KOPT-K1 (cell line): ENCODE results near the gene LILRB5.
"Not testable (repeated sequence)": the region's sequence is repeated elsewhere in the genome, so short reads cannot be mapped to it uniquely, and the experiment has no call there.

Experiments
- H3K27ac ChIP-seq: fragments of 200-600 bp; sonication (generic); 2 replicates; pipeline ENCODE4 v1.5.1; 2016; ENCODE audit warnings: antibody characterized with exemption, mild to moderate bottlenecking, low read depth, low read length; ENCODE audit not compliant: poor library complexity, severe bottlenecking
- H3K36me3 ChIP-seq: fragments of 200-600 bp; sonication (generic); 2 replicates; pipeline ENCODE4 v1.5.1; 2017; ENCODE audit warnings: antibody characterized with exemption, mild to moderate bottlenecking, low read length, moderate library complexity; ENCODE audit not compliant: insufficient read depth
- H3K9me3 ChIP-seq: fragments of 200-600 bp; sonication (generic); 2 replicates; pipeline ENCODE4 v1.5.1; 2017; ENCODE audit warnings: antibody characterized with exemption, low read length, mild to moderate bottlenecking; ENCODE audit not compliant: insufficient read depth, poor library complexity, severe bottlenecking

Gene LILRB5

DNA sequence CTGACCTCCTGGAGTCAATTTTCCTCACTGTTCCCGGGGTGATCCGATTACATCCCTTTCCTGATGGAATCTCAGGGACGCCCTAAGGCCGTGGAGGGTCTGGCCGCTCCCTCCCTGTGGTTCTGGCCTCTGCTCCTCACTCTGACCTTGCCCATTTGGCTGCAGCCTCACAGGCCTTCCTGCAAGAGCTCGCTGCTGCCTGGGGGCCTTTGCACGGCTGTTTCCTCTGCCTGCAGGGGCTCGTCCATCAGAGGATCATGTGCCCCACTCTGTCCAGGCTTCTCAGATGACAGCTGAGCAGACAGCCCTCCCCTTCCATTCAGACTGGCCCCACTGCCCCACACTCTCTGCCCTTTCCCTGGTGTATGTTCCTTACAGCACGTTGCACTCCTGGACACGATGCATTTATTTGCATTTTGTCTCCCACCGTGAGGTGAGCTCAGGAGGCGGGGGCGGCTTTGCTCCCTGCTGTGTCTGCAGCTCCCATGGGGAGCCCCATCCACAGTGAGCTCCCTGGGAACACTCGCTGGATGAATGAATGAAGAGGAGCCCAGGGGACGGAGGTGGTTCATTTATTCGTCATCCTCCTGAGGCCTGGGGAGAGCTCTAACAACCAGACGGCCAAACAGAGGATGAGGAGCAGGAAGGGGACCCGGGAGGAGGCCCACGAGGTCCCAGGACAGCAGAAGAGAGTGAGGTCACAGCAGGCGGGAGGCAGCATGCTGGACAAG, 39.4 kb downstream of the LILRB5 start:
- not testable (repeated sequence) for H3K36me3 ChIP-seq, H3K9me3 ChIP-seq, H3K27ac ChIP-seq

DNA sequence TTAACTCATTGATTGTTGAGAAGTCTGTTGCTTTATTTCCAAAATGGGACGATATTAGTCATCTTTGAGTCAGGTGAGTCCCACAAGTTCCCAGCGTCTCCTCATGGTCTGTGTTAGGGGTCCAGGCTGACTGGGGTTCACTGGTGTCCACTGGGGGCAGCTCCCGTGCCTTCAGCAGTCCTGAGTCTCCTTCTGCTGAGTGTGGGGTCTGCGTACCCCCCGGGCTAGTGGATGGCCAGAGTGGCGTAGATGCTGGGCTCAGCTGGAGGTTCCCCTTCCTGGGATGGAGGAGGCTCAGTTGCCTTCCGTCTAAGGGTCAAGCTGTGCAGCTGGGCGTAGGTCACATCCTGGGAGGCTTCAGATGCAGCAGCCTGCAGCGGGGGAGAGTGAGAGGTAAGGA, 40.2 kb downstream of the LILRB5 start:
- no peaks in the 10 kb centered on the region for H3K36me3 ChIP-seq
- no peak overlapping the region for H3K27ac ChIP-seq
- H3K9me3 ChIP-seq = no peaks in the 10 kb centered on the region

DNA sequence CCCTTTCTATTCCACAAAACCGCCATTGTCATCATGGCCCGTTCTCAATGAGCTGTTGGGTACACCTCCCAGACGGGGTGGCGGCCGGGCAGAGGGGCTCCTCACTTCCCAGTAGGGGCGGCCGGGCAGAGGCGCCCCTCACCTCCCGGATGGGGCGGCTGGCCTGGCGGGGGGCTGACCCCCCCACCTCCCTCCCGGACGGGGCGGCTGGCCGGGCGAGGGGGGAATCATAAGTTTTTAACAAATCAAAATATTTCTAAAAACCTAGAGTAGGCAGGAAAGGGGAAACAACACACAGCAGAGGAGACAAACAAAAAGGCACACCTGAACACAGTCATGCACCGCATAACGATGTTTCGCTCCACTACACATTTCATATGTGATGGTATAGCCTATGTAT, 42.3 kb downstream of the LILRB5 start:
- not testable (repeated sequence) for H3K36me3 ChIP-seq, H3K9me3 ChIP-seq, H3K27ac ChIP-seq

DNA sequence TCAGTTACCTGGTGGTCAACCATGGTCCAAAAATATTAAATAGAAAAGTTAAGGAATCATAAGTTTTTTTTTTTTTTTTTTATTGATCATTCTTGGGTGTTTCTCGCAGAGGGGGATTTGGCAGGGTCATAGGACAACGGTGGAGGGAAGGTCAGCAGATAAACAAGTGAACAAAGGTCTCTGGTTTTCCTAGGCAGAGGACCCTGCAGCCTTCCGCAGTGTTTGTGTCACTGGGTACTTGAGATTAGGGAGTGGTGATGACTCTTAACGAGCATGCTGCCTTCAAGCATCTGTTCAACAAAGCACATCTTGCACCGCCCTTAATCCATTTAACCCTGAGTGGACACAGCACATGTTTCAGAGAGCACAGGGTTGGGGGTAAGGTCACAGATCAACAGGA, 42.9 kb downstream of the LILRB5 start:
- H3K9me3 ChIP-seq, H3K36me3 ChIP-seq: not testable (repeated sequence)

DNA sequence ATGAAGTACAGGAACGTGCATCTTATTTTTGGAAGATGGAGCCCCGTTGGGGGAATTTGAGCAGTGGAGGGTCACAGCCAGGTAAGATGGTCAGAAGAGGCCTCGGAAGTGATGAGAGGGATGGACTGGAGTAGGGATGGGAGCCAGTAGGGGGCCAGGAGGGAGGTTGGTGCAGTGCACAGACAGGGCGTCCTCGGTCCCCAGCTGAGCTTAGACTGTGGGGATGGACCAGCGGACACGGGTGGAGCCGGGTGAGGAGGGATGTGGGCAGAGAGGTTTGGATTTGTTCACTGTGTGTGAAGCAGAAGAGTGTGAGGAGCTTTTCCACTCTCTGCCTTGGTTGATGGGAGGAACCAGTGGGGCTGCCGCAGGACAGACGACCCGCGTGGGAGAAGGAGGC, 45.8 kb downstream of the LILRB5 start:
- Histone ChIP-seq H3K36me3 (peaks cover 31% of the 10 kb centered on the region), H3K27ac (no peak overlapping the region)

More for the DNA sequence above, 42.9 kb downstream of the LILRB5 start:
- H3K27ac ChIP-seq = not testable (repeated sequence)

DNA sequence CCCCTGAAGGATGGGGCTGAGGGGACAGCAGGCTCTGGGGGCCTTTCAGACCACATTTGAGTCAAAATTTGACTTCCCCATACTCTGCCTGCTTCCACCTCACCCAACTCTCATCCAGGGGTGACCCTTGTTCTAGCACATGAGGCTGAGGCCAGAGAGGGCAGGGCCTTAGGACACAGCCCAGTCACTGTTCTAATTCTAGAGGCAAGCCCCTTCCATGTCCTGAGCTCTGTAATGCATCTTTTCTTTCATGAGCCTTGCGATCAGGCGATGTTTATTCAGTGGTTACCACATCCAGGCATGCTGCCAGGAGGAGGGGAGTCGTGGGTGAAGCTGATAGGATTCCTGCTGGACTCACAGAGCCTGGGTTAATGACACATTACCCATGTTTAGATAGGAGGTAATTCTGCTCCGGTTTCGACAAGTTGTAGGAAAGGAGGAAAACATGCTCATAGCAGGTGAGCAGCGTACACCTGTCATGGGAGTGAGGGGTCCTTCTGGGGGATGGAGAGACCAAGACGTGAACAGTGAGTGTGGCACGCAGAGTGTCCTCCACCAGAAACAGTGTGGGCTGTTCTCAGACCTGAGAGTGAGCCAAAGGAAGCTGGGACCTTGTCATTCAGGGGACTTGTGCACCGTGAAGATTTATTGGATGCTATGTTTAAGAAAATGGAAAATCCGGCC, 47.1 kb downstream of the LILRB5 start:
- Histone ChIP-seq H3K36me3 (peaks cover 44% of the 10 kb centered on the region), H3K9me3 (no peaks in the 10 kb centered on the region), H3K27ac (no peak overlapping the region)

More for the DNA sequence above, 45.8 kb downstream of the LILRB5 start:
- H3K9me3 ChIP-seq = no peaks in the 10 kb centered on the region

DNA sequence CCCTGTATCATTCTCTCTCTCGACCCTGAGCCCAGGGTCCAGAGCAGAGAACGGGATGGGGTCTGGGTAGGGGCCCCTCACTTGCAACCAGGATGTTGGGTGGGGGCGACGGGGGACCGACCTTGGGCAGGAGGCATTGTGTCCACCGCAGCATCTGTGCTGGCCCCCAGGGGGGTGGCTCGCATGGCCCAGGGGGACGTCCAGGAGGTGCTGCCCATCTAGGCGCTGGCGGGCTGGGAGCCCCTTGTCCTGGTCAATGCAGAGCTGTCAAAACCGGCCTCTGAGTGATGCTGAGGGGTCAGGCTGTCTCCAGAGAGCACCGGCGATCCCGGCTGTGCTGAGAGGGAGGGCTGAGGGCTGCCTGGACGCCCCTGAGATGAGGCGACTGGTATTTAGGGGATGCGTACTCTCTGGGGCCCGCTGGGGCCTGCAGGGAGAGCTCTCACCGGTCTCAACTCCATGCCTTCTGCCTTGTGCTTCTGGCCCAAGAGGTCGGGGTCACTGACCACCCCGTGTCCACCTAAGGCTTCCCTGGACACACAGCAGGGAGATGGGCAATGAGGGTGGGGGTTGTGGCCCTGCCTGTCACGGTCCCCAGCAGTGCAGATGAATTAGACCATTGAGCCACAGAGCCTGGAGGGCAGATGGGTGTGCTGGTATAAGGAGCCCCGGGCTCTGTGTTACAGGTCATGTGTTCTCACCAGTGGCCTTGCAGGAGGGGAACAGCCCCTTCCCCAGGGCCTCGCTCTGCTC, 47.8 kb downstream of the LILRB5 start:
- no peaks in the 10 kb centered on the region for H3K9me3 ChIP-seq
- no peak overlapping the region for H3K27ac ChIP-seq
- peaks cover 51% of the 10 kb centered on the region for H3K36me3 ChIP-seq

DNA sequence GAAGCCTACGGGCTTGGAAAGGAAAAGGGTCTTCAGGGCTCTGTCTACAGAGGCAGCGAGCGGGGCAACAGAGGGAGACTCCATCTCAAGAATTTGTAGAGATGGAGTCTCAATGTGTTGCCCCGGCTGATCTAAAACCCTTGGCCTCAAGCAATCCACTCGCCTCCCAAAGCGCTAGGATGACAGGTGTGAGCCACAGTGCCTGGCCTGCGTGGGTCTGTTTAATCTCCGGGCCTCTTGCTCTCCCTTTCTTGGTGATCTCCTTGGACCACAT, 48.4 kb downstream of the LILRB5 start:
- Histone ChIP-seq H3K36me3 (peaks cover 56% of the 10 kb centered on the region), H3K27ac (no peak overlapping the region)

DNA sequence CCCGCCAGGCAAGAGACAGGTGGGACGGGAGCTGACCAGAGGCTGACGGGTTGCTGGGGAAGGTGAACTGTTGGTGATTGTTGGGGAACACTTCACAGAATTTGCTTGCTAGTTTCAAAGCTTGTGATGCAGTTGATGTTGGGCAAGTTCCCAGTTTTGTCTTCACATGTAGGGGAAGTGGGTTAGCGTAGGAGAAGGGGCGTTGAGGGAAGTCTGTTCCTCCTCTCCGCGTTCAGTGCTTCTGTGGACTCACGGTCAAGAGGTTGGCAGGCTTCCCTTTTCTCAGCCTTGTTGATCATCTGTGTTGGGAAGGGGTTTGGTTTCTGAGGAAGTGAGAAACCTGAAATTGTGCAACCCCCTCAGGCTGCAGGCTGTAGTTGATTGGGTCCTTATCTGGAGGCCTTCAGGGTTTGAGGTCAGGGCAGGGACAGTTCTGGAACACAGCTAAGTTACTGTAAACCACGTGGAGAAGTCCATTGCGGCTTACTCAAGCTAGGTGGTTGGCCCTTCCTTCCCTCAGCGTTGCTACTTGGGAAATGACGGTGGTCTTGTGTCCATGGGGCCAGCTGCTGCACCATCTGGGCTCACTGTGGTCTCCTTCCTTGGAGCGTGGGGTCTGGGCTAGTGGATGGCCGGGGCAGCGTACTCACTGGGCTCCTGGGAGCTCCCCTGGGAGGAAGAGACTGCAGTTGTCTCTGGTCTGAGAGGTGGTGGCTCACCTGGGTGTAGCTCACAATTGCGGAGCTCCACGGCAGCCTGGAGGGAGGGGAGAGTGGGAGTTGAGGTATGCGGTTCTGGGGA, 48.9 kb downstream of the LILRB5 start:
- Histone ChIP-seq H3K9me3 (no peaks in the 10 kb centered on the region), H3K36me3 (peaks cover 61% of the 10 kb centered on the region), H3K27ac (no peak overlapping the region)

More for the DNA sequence above, 48.4 kb downstream of the LILRB5 start:
- H3K9me3 ChIP-seq = no peaks in the 10 kb centered on the region

DNA sequence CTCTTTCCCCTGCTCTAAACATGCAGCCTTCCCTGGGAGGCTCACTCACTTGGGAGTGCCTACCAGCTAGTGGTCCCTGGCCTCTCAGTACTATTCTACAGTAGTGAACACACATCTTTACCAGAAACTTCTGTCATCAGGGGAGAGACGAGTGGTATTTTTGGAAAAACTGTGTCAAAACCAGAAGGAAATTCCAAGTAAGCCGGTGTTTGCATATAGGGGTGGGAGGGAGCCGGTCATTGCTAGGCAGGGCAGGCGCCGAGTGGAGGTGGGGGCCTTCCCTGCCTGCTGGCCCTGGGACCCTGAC, 49.4 kb downstream of the LILRB5 start:
- no peak overlapping the region for H3K27ac ChIP-seq
- H3K36me3 ChIP-seq = peaks cover 67% of the 10 kb centered on the region
- no peaks in the 10 kb centered on the region for H3K9me3 ChIP-seq

DNA sequence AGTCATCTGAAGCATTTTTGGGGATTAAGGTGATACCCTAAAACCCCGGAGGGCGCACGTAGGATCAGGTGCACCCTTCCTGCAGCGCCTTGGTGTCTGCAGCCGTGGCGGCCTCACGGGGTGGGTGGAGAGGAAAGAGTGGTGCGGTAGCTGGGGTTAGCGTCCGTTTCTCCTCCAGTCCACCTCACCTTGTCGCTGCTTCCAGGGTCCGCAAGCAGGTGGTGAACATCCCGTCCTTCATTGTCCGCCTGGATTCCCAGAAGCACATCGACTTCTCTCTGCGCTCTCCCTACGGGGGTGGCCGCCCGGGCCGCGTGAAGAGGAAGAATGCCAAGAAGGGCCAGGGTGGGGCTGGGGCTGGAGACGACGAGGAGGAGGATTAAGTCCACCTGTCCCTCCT, 49.9 kb downstream of the LILRB5 start:
- not testable (repeated sequence) for H3K27ac ChIP-seq, H3K9me3 ChIP-seq
- H3K36me3 ChIP-seq = peaks cover 71% of the 10 kb centered on the region

DNA sequence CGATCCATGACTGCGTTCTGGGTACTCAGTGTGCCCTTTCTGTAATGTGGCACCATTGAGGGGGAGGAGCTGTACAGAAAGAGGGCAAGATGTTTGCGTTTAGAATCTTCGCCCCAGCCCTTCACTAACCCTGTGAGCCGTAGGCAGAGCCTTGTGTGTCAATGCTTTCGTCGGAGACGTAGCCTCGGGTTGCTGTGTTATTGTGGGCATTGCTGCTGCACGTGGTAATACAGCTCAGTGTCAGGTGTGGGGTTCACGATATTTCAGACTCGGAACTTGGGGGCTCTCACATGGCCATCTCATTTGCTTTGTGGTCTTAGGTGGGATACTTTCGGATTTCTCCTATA, 50.3 kb downstream of the LILRB5 start:
- no peak overlapping the region for H3K27ac ChIP-seq
- no peaks in the 10 kb centered on the region for H3K9me3 ChIP-seq
- H3K36me3 ChIP-seq = peaks cover 75% of the 10 kb centered on the region

DNA sequence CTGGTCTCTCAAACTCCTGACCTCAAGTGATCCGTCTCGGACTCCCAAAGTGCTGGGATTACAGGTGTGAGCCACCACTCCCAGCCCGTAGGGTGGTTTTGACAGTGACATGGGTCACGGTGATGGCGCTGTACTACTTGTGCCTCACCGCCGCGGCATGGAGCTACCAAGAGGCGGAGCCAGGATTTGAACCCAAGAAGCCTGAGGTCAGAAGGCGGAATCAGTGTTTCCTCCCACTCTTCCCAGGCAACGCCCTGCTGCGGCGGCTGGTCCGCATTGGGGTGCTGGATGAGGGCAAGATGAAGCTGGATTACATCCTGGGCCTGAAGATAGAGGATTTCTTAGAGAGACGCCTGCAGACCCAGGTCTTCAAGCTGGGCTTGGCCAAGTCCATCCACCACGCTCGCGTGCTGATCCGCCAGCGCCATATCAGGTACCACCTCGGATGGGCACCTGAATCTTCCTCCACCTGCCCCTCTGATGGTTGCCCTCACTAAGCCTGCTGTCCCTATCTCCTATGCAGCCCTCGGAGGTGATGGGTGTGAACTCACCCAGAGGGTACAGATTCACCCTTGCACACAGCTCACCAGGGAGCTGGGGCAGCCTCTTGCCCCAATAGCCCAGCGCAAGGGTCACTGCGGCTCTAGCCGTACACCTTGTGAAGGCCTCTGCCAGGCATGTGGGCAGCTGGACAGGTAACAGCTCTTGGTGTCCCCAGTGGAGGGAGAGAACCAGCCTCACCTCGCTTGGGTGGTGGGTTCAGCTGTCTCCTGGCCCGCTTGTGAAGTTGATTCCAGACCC, 50.8 kb downstream of the LILRB5 start:
- Histone ChIP-seq H3K9me3 (no peaks in the 10 kb centered on the region), H3K27ac (no peak overlapping the region), H3K36me3 (peaks cover 81% of the 10 kb centered on the region)

DNA sequence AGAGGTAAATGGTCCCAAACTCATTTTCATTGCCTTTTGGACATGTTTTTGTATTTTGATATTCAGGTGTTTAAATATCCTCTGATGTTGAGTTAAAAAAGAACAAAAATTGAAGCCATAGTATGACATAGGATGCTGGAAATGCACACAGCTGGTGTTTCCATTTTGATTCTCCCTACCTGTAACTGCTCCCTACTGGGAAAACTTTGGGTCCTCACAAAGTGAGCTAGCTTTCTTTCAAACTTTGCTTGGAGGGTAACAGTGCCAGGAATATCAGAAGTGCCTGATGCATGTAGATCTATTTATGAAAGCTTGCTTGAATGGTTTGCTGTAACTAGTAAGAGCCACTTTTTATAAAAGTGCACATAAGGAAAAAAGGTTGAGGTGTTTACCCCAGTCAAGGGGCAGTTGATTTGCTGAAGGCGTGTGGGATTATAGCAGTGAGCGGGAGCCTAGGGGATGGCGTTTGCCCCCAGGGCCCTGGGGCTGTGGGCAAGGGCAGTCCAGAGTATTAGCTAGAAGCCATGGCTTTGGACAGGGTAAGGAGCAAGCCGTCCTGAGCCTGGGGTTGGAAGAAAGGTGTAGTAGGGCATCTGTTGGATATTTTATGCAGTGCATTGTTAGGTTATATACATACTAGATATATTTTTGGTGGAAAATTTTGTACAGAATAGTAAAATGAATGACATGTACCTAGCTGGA, 52.2 kb downstream of the LILRB5 start:
- Histone ChIP-seq H3K9me3 (no peaks in the 10 kb centered on the region), H3K36me3 (peaks cover 83% of the 10 kb centered on the region)

More for the DNA sequence above, 52.2 kb downstream of the LILRB5 start:
- no peak overlapping the region for H3K27ac ChIP-seq
